Measurements from ENCODE around the gene LENG1. TPM values are rescaled to one million over a fixed set of nuclear protein-coding genes. Genes with fewer than 3 reads are reported as not detected.

LENG1 gene
- total and polyA plus RNA-seq, 9 of the 15 experiments (the other 6 are each of a cell fraction or from before 2014, with no cell fraction given) = 0.30 to 10.5 (median 4.7) TPM

- TF ChIP-seq CHD7 (IDR thresholded peaks at IDR 0.05; ENCODE audit: low read depth, low read length) (no peak), SMAD2 (IDR thresholded peaks at IDR 0.05; ENCODE audit: low read depth, low read length) (no peak), ZNF143 (CRISPR knock-in tag; IDR thresholded peaks at IDR 0.05) (no peak), GABPA (tag; conservative IDR thresholded peaks at IDR 0.05; ENCODE audit: low read depth) (peak; percentile 14; the same call in 1 of the 2 replicates), ELK1 (CRISPR knock-in tag; IDR thresholded peaks at IDR 0.05) (no peak), MCM7 (IDR thresholded peaks at IDR 0.05) (no peak), NR4A1 (CRISPR knock-in tag; IDR thresholded peaks at IDR 0.05) (no peak), NR4A1 (tag; IDR thresholded peaks at IDR 0.05) (no peak), NUFIP1 (IDR thresholded peaks at IDR 0.05; ENCODE audit: partially characterized antibody) (no peak), SIX5 (IDR thresholded peaks at IDR 0.05; ENCODE audit: borderline replicate concordance in 1 of 2, insufficient read depth in 1 of 2, low read depth in 1 of 2, low read length in 2 of 2) (no peak), ZEB2 (IDR thresholded peaks at IDR 0.05) (no peak), GTF2A2 (tag; IDR thresholded peaks at IDR 0.05) (no peak), VEZF1 (CRISPR knock-in tag; IDR thresholded peaks at IDR 0.05) (0 out of 2 replicates have a peak, but pooled peaks have one; percentile 43)
These were observed 30.4 kb upstream of the LENG1 start (continued) for GRCh38 chr19:54189735-54190502.

Data from K562 (cell line).